OCI-LY7 (cell line): ENCODE data around the gene WDR48.

Source experiments
- EZH2phosphoT487 ChIP-seq: fragments of 200-600 bp; sonication (generic); IDR thresholded peaks from 2 replicates; pipeline ENCODE4 v1.6.1; 2018; ENCODE audit warnings: low read depth, borderline replicate concordance, mild to moderate bottlenecking, mixed run types, antibody characterized with exemption, low read length, moderate library complexity, mixed read lengths
- TF ChIP-seq, protein P1 (sequence below): fragments of 200-600 bp; sonication (generic); conservative IDR thresholded peaks from 2 replicates; pipeline ENCODE4 v1.5.1; 2014; ENCODE audit warnings: mild to moderate bottlenecking, antibody characterized with exemption, low read length, moderate library complexity, mixed read lengths

DNA sequence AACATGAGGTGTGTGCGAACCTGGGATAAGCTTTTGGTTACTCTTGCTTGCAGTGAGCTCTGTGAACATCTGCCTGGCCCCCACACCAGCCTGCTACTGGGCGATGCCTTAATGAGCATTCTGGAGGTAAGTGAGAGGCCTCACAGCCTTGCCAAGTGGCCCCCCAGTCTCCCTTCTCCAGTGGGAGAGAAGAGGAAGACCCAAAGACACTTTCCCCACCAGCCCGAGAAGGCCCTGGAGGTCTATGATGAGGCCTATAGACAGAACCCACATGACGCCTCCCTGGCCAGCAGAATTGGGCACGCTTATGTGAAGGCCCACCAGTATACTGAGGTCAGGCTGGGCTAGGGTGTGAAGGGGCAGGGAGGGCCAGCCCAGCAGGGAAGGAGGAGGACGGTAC, 78.2 kb downstream of the WDR48 start:
- TF ChIP-seq, protein P1, sequence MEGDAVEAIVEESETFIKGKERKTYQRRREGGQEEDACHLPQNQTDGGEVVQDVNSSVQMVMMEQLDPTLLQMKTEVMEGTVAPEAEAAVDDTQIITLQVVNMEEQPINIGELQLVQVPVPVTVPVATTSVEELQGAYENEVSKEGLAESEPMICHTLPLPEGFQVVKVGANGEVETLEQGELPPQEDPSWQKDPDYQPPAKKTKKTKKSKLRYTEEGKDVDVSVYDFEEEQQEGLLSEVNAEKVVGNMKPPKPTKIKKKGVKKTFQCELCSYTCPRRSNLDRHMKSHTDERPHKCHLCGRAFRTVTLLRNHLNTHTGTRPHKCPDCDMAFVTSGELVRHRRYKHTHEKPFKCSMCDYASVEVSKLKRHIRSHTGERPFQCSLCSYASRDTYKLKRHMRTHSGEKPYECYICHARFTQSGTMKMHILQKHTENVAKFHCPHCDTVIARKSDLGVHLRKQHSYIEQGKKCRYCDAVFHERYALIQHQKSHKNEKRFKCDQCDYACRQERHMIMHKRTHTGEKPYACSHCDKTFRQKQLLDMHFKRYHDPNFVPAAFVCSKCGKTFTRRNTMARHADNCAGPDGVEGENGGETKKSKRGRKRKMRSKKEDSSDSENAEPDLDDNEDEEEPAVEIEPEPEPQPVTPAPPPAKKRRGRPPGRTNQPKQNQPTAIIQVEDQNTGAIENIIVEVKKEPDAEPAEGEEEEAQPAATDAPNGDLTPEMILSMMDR, result no peak
- TF ChIP-seq EZH2phosphoT487, result no peak
